GM18519 (cell line): ENCODE measurements around the gene TMED9.
"Not testable (repeated sequence)": the region's sequence is repeated elsewhere in the genome, so short reads cannot be mapped to it uniquely, and the experiment has no call there.

ENCODE experiments used
- ATAC-seq: cut with Tn5 transposase; IDR thresholded peaks from one replicate; pipeline ENCODE4 v1.9.1; 2021; ENCODE audit warnings: mild to moderate bottlenecking, moderate library complexity; ENCODE audit not compliant: unreplicated experiment, low FRiP score

The TMED9 gene

DNA sequence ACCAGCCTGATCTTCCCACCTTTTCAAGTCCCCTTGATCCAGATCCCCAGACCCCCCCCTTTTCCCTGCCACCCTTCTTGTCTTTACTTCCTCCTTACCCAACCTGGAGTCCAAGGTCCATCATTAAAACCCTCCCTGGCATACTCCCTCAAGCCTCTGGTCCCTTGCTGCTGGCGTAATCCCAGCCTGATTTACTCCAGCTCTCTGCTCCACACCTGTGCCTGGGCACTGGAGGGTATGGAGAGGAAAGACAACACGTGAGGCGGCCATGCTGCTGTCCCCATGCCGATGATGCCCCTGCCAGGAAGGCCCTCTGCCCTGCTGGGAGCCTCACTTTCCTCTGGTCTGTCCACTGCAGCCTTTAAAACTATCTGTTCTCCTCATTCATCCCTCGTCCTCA, 13.1 kb downstream of the TMED9 start:
- ATAC-seq = no peak

DNA sequence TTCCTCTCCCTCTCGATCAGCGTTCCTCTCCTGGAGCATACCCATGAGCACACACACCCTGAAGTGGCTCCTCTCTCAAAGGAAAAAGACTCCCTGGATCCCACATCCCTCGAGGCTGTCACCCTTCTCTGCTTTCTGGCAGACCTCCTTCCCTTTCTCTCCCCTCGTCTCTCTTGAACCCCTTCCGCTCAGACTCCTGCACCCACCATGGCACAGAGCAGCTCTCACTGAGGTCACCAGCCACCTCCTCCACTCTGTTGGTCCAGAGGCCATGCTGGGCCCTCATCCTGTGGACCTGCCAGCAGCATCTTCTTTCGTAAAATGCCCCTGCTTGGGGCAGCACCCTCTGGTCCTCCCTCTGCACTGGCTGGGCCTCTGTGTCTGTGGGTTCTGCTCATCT, 13.7 kb downstream of the TMED9 start:
- no peak for ATAC-seq

DNA sequence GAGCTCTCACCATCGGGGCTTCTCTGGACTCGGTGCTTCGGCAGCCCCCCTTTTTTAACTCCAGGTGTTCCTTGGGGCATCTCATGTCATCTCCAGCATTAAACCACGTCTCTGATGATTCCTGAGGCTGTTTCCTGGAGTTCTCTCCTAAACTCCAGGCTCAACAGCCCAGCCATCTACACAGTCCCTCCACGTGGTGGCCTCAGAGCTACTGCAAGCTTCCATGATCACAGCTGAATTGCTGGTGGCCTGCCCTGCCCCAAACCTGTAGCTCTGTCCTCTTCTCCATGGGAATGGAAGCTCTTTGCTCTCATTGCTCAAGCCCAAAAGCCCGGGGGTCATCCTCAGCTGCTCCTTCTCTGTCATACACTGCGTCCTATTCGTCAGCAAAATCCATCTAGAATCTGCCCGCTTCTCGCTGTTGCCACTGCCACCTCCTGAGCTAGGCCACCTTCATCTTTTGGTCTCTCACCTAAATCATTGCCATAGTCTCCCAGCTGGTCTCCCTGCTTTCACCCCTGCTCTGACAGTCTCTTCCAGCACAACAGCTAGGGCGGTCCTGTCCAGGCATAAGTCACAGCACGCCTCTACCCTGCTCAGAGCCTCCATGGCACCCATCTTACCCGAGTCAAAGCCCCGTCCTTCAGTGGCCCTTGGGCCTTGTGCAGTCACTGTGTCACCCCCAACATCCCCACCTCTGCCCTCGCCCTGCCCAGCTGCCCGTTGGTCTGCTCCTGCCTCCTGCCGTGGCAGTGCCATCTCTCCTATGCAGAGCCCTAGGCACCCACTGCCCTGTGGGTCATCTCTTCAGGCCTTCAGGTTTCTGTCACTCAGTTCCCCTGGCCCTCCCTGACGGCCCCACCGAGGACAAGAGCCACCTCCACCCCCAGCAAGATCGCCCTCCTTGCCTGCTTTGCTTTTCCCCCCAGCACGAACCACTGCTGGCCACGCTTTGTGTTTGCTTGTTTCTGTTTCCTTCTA, 14.4 kb downstream of the TMED9 start:
- ATAC-seq = no peak

DNA sequence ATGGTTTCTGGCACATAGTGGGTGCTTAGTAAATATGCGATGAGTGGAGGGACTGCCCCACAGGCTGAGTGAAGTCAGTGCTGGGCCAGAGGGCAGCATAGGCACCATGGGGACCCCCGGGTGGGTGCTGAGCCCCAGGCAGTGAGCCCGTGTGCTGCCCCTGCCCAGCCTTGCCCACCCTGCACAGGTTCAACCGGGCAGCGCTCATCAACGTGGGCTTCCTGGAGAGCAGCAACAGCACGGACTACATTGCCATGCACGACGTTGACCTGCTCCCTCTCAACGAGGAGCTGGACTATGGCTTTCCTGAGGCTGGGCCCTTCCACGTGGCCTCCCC, 15.1 kb downstream of the TMED9 start:
- ATAC-seq = no peak

- ATAC-seq = no peak
Measured at GRCh38 chr5:177607452-177608192, 15.6 kb downstream of the TMED9 start.

- ATAC-seq = no peak
Measured at GRCh38 chr5:177608243-177609075, 16.5 kb downstream of the TMED9 start.

DNA sequence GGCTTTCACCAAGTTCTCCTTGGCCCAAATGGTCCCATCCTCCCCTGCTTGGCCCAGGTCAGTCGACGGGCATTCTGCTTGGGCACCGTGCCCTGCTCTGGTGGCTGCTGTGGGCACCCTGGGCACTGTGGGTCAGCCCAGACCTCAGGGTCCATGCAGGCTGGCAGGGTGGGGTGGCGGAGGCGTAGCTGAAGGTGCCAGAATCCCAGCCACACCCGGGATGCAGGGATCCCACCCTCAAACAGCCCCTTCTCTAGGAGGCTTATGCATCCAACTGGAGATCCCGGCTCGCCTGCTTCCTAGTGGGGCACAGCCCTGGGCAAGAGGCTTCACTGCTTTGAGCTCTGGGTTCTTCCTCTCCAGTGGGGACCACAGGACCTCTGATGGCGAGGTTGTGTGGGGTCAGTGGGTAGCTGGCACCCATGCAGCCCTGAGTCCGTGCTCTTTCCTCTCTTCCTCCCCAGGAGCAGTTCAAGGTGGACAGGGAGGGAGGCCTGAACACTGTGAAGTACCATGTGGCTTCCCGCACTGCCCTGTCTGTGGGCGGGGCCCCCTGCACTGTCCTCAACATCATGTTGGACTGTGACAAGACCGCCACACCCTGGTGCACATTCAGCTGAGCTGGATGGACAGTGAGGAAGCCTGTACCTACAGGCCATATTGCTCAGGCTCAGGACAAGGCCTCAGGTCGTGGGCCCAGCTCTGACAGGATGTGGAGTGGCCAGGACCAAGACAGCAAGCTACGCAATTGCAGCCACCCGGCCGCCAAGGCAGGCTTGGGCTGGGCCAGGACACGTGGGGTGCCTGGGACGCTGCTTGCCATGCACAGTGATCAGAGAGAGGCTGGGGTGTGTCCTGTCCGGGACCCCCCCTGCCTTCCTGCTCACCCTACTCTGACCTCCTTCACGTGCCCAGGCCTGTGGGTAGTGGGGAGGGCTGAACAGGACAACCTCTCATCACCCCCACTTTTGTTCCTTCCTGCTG, 17.4 kb downstream of the TMED9 start:
- no peak for ATAC-seq

DNA sequence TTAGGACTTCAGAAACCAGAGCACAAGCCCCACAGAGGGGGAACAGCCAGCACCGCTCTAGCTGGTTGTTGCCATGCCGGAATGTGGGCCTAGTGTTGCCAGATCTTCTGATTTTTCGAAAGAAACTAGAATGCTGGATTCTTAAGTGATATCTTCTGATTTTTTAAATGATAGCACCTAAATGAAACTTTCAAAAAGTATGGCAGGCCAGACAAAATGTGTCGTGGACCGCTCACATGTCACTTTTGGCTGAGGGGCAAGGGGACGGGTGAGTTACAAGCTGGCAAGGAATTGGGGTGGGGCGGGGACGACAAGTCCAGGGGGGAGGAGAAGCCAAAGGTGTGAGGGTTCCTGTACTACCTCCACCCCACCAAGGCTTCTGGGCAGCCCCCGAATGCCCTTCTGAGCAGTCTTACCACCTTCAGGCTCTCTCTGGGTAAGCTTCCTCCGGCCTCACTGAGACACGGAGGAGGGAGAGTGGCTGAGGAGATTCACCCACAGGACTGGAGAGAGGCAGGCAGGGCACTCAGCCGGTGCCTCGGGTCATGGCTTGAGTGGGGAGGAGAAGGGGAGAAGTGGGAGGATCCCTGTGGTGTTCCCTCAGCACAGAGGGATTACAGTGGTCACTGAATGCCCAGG, 18.2 kb downstream of the TMED9 start:
- no peak for ATAC-seq

- ATAC-seq = no peak
Measured at GRCh38 chr5:177610770-177611445, 18.9 kb downstream of the TMED9 start.

- ATAC-seq = no peak
Measured at GRCh38 chr5:177611446-177612214, 19.6 kb downstream of the TMED9 start.

DNA sequence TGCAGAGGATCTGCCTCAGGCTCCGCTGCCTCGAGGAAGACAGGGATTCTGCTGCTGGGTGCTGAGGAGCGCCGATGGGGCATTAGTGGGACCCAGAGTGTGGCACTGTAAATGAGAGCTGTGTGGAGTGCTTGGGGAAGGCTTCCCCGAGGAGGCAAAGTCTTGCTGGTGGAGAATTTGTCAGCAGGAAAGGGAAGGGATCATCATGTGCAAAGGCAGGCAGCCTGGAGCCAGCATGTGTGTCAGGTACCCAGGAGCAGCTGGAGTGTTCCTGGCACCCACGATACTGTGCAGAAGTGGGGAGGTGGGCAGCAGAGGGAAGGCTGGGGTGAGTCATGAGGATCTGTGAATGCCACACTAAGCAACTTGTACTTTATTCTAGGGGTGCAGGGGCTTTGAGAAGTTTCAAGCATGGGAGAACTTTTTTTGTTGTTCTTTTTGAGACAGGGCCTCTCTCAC, 20.2 kb downstream of the TMED9 start:
- no peak for ATAC-seq

GRCh38 chr5:177620560-177620959, 28.6 kb downstream of the TMED9 start:
- ATAC-seq = no peak

GRCh38 chr5:177624172-177624571, 32.2 kb downstream of the TMED9 start:
- ATAC-seq = not testable (repeated sequence)

- not testable (repeated sequence) for ATAC-seq
Measured at GRCh38 chr5:177630186-177630585, 38.2 kb downstream of the TMED9 start.

DNA sequence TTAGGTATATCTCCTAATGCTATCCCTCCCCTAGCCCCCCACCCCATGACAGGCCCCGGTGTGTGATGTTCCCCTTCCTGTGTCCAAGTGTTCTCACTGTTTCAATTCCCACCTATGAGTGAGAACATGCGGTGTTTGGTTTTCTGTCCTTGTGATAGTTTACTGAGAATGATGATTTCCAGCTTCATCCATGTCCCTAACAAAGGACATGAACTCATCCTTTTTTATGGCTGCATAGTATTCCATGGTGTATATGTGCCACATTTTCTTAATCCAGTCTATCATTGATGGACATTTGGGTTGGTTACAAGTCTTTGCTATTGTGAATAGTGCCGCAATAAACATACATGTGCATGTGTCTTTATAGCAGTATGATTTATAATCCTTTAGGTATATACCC, 42.9 kb downstream of the TMED9 start:
- not testable (repeated sequence) for ATAC-seq

DNA sequence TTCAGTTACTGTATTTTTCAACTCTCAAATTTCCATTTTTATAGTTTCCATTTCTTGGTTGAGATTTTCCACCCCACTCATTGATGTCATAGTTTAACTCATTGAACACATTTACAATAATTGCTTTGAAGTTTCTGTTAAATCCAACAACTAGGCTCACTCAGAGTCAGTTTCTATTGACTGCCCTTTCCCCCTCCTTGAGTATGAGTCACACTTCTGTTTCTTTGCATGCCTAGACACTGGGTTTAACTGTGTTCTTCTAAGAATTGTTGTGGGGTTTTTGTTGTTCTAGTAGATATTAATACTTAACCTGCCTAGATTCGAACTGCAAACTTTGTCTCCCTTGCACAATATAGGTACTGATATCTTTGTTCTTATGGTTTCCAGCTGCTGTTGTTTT, 53.5 kb downstream of the TMED9 start:
- not testable (repeated sequence) for ATAC-seq
